Neural progenitor cell (in vitro differentiated cells): ENCODE data around the gene ZNF124. TPM values are rescaled to one million over a fixed set of nuclear protein-coding genes. Genes with fewer than 3 reads are reported as not detected.
"Not testable (repeated sequence)": the region's sequence is repeated elsewhere in the genome, so short reads cannot be mapped to it uniquely, and the experiment has no call there.

ENCODE experiments used
- DNase-seq: peaks from one replicate; pipeline ENCODE4 v3.0.0-alpha.2; 2016; ENCODE audit warnings: low spot score
- H2AFZ ChIP-seq: fragments of 200-600 bp; sonication (generic); replicated peaks from 2 replicates; pipeline ENCODE4 v1.6.1; 2016; ENCODE audit warnings: antibody characterized with exemption
- H3F3A ChIP-seq: fragments of 200-600 bp; sonication (generic); 2 replicates; pipeline ENCODE4 v1.6.1; 2016; ENCODE audit warnings: antibody characterized with exemption, low read depth
- H3K27ac ChIP-seq: fragments of 200-600 bp; sonication (generic); 2 replicates; pipeline ENCODE4 v1.5.1; 2016; ENCODE audit warnings: mild to moderate bottlenecking
- H3K27me3 ChIP-seq: fragments of 200-600 bp; sonication (generic); 2 replicates; pipeline ENCODE4 v1.6.1; 2016; ENCODE audit warnings: mild to moderate bottlenecking, moderate library complexity
- H3K36me3 ChIP-seq: fragments of 200-600 bp; sonication (generic); 2 replicates; pipeline ENCODE4 v1.5.1; 2016
- H3K4me1 ChIP-seq: fragments of 200-600 bp; sonication (generic); 2 replicates; pipeline ENCODE4 v1.6.1; 2016; ENCODE audit warnings: mixed run types
- H3K4me2 ChIP-seq: fragments of 200-600 bp; sonication (generic); 2 replicates; pipeline ENCODE4 v1.6.1; 2016
- H3K4me3 ChIP-seq: fragments of 200-600 bp; sonication (generic); 2 replicates; pipeline ENCODE4 v1.5.1; 2016
- H3K79me2 ChIP-seq: fragments of 200-600 bp; sonication (generic); 2 replicates; pipeline ENCODE4 v1.6.1; 2016; ENCODE audit warnings: low read depth
- H3K9ac ChIP-seq: fragments of 200-600 bp; sonication (generic); 2 replicates; pipeline ENCODE4 v1.6.1; 2016
- H3K9me3 ChIP-seq: fragments of 200-600 bp; sonication (generic); 2 replicates; pipeline ENCODE4 v1.5.1; 2016; ENCODE audit warnings: low read depth
- H4K20me1 ChIP-seq: fragments of 200-600 bp; sonication (generic); 2 replicates; pipeline ENCODE4 v1.6.1; 2016; ENCODE audit warnings: low read depth
- H3K27ac Mint-ChIP-seq: 3 replicates; pipeline ENCODE4 v1.8.0; 2021; ENCODE audit warnings: mixed read lengths
- H3K27me3 Mint-ChIP-seq: 2 replicates; pipeline ENCODE4 v1.8.0; 2022; ENCODE audit warnings: low read depth, mild to moderate bottlenecking, inconsistent platforms, moderate library complexity, mixed read lengths; ENCODE audit not compliant: insufficient read depth
- H3K36me3 Mint-ChIP-seq: 3 replicates; pipeline ENCODE4 v1.8.0; 2021; ENCODE audit warnings: mixed read lengths
- H3K4me1 Mint-ChIP-seq: 3 replicates; pipeline ENCODE4 v1.8.0; 2021; ENCODE audit warnings: mixed read lengths
- H3K4me3 Mint-ChIP-seq: 3 replicates; pipeline ENCODE4 v1.8.0; 2021; ENCODE audit warnings: mild to moderate bottlenecking, moderate library complexity, mixed read lengths
- H3K9me3 Mint-ChIP-seq: 3 replicates; pipeline ENCODE4 v1.8.0; 2020; ENCODE audit warnings: mixed read lengths
- EZH2 ChIP-seq: fragments of 200-600 bp; sonication (generic); IDR thresholded peaks from 2 replicates; pipeline ENCODE4 v1.6.1; 2017; ENCODE audit warnings: antibody characterized with exemption, mild to moderate bottlenecking, moderate library complexity
- EZH2phosphoT487 ChIP-seq: fragments of 200-600 bp; sonication (generic); IDR thresholded peaks from 2 replicates; pipeline ENCODE4 v1.6.1; 2017; ENCODE audit warnings: antibody characterized with exemption
- total RNA-seq: library from RNA; depleted of rRNA; stranded (reverse); fragments of >200 nt; gene quantifications from 2 replicates; pipeline ENCODE4 v1.2.3, GENCODE V29; 2015; ENCODE audit warnings: low replicate concordance
- TF ChIP-seq, protein P1 (sequence below): fragments of 200-600 bp; sonication (generic); IDR thresholded peaks from 2 replicates; pipeline ENCODE4 v1.5.1; 2017; ENCODE audit warnings: antibody characterized with exemption, mild to moderate bottlenecking

Gene ZNF124
- total RNA-seq = 94.3 and 129 TPM in 2 replicates

DNA sequence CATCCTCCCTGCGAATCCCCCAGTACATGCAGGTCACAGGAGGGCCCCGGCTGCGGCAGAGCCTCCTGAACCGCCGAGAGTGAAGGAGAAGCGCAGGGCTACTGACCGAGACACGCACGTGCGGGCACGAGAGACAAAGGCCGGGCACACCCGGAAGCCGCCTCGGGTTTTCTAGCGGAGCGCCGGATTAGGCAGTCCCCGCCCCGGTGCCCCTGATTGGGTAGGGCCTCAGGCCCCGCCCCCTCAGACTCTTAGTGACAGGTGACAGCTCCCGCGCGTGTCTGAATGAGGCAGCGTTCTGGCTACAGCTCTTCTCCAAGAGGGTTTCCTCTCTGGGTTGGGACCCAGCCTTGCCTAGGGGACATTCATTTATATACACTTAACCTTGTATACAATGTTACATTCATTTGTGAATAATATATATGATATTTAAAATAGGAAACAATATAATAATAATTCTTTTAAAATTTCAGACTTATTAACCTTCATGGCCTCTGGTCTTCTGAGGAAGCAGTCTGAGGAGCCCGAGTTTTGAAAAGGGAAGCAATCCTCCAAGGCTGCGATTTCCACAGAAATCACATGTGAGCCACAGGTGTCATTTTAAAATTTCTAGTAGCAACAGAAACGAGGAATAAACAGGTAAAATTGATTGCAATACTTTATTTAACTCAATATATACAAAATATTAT lies at the start of gene ZNF124:
Gene ZNF124 (minus strand): TSS at position 146 of the 689 bp plus-strand sequence. CDS start 143 bp downstream, at position 3.
- not testable (repeated sequence) for H4K20me1 ChIP-seq, H3K27ac ChIP-seq, H3K9me3 ChIP-seq, H3K4me2 ChIP-seq, H3K27ac Mint-ChIP-seq, H3K4me1 Mint-ChIP-seq, H3K4me1 ChIP-seq, H3K9ac ChIP-seq, H3K36me3 ChIP-seq, H3F3A ChIP-seq, H3K27me3 Mint-ChIP-seq, H3K4me3 ChIP-seq, DNase-seq, H2AFZ ChIP-seq
- peaks cover 25% of the 10 kb centered on the region for H3K79me2 ChIP-seq
- peak within 1 kb of the TSS; percentile 69 for H3K4me3 Mint-ChIP-seq
- H3K27me3 ChIP-seq = peaks cover 13% of the 10 kb centered on the region
- H3K36me3 Mint-ChIP-seq = peaks cover 26% of the 10 kb centered on the region
- H3K9me3 Mint-ChIP-seq = peaks cover 27% of the 10 kb centered on the region

DNA sequence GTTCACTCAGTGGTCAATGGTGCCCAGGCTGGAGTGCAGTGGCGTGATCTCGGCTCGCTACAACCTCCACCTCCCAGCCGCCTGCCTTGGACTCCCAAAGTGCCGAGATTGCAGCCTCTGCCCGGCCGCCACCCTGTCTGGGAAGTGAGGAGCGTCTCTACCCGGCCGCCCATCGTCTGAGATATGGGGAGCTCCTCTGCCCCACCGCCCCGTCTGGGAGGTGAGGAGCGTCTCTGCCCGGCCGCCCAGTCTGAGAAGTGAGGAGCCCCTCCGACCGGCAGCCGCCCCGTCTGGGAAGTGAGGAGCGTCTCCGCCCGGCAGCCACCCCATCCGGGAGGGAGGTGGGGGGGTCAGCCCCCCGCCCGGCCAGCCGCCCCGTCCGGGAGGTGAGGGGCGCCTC lies 48.5 kb upstream of the ZNF124 start:
- H3K36me3 Mint-ChIP-seq, H3K9ac ChIP-seq: not testable (repeated sequence)
- peaks cover 33% of the 10 kb centered on the region for H3K9me3 Mint-ChIP-seq

DNA sequence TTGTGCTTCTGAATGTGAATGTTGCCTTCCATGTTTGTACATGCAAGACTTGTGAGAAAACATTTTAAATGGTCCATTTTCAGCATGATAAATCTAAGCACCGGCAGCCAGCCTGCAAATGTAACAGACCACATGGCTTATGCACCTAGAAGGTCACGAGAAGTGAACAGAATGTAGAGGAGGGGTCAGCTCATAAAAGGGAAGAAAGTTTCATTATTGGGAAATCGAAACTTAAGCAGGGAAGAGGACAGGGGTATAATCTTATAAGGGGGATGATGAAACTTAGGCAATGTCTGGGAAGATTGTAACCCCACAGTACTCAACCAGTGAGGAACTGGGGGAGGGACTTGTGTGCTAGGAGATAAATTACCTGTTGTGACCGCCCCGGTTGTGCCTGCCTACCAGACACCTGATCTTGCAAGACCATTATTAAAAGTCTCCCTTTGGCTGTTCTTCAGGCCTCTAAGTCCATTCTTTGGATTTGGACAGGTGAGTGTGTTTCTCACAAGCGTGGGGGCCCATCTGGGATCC lies 46.4 kb upstream of the ZNF124 start:
- no peak overlapping the region for H3K9ac ChIP-seq
- H3K27ac Mint-ChIP-seq = no peak overlapping the region
- peaks cover 4% of the 10 kb centered on the region for H3K27me3 Mint-ChIP-seq
- peaks cover 18% of the 10 kb centered on the region for H3K9me3 Mint-ChIP-seq
- TF ChIP-seq, protein P1, sequence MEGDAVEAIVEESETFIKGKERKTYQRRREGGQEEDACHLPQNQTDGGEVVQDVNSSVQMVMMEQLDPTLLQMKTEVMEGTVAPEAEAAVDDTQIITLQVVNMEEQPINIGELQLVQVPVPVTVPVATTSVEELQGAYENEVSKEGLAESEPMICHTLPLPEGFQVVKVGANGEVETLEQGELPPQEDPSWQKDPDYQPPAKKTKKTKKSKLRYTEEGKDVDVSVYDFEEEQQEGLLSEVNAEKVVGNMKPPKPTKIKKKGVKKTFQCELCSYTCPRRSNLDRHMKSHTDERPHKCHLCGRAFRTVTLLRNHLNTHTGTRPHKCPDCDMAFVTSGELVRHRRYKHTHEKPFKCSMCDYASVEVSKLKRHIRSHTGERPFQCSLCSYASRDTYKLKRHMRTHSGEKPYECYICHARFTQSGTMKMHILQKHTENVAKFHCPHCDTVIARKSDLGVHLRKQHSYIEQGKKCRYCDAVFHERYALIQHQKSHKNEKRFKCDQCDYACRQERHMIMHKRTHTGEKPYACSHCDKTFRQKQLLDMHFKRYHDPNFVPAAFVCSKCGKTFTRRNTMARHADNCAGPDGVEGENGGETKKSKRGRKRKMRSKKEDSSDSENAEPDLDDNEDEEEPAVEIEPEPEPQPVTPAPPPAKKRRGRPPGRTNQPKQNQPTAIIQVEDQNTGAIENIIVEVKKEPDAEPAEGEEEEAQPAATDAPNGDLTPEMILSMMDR = no peak
- TF ChIP-seq EZH2phosphoT487 (no peak), EZH2 (no peak)
- no peak overlapping the region for H2AFZ ChIP-seq
- no peak overlapping the region for H3K4me2 ChIP-seq
- H3K27me3 ChIP-seq = no peaks in the 10 kb centered on the region
- no peaks in the 10 kb centered on the region for H3K36me3 ChIP-seq
- H3K4me3 Mint-ChIP-seq = no peak overlapping the region
- no peak for DNase-seq
- H3K79me2 ChIP-seq = no peaks in the 10 kb centered on the region
- no peaks in the 10 kb centered on the region for H4K20me1 ChIP-seq
- no peaks in the 10 kb centered on the region for H3K9me3 ChIP-seq
- no peaks in the 10 kb centered on the region for H3K4me1 ChIP-seq
- no peaks in the 10 kb centered on the region for H3K4me1 Mint-ChIP-seq
- no peak overlapping the region for H3K27ac ChIP-seq
- H3K4me3 ChIP-seq = no peak overlapping the region
- no peaks in the 10 kb centered on the region for H3K36me3 Mint-ChIP-seq
- no peaks in the 10 kb centered on the region for H3F3A ChIP-seq

More for the DNA sequence above, 48.5 kb upstream of the ZNF124 start:
- not testable (repeated sequence) for H3K27me3 Mint-ChIP-seq, H2AFZ ChIP-seq, H3K9me3 ChIP-seq, H3K4me1 ChIP-seq, DNase-seq, H3F3A ChIP-seq, H3K27me3 ChIP-seq, H3K27ac Mint-ChIP-seq, H3K4me1 Mint-ChIP-seq, H3K4me2 ChIP-seq, H3K27ac ChIP-seq, H4K20me1 ChIP-seq, H3K4me3 ChIP-seq, H3K36me3 ChIP-seq, H3K4me3 Mint-ChIP-seq, H3K79me2 ChIP-seq

DNA sequence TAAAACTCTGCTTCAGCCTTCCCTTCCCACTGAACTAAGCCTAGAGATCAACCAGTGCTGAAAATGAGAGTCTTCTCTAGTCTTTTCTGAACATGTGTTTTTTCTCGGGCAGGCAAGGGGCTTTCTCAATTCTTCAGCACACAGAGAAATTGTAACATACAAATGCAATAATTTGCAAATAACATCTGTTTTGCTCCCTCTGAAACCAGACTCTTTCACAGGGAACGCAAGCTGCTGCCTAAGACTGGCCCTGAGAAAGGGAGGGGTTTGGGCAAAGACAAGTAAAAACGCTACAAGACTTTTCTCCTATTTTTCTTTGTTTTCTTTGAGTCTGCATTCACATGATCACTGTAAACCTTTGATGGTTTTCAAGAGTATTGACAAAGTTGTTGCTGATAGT lies 44.4 kb upstream of the ZNF124 start:
- no peaks in the 10 kb centered on the region for H3K79me2 ChIP-seq
- H3K9me3 Mint-ChIP-seq = peaks cover 6% of the 10 kb centered on the region
- no peaks in the 10 kb centered on the region for H3K36me3 ChIP-seq
- H3K4me3 Mint-ChIP-seq = no peak overlapping the region
- H3K27me3 ChIP-seq = no peaks in the 10 kb centered on the region
- H3K36me3 Mint-ChIP-seq = no peaks in the 10 kb centered on the region
- no peaks in the 10 kb centered on the region for H4K20me1 ChIP-seq
- no peaks in the 10 kb centered on the region for H3K9me3 ChIP-seq
- H3K4me1 Mint-ChIP-seq = peaks cover 9% of the 10 kb centered on the region
- H3K27me3 Mint-ChIP-seq = peaks cover 4% of the 10 kb centered on the region
- H3F3A ChIP-seq = peaks cover under 1% of the 10 kb centered on the region
- no peak overlapping the region for H3K9ac ChIP-seq
- H3K27ac Mint-ChIP-seq = no peak overlapping the region
- no peak overlapping the region for H3K4me2 ChIP-seq
- TF ChIP-seq, protein P1 = no peak
- TF ChIP-seq EZH2 (no peak), EZH2phosphoT487 (no peak)
- H3K4me3 ChIP-seq = no peak overlapping the region
- H2AFZ ChIP-seq = peak overlapping the region; percentile 81
- H3K4me1 ChIP-seq = no peaks in the 10 kb centered on the region
- DNase-seq = no peak
- H3K27ac ChIP-seq = no peak overlapping the region
